Endometrium (tissue), 2 donors: Measurements from ENCODE around the gene MAF.
A peak's percentile ranks its signal among the peaks of the same experiment; 100 is the strongest.

Experiments used
- FAIRE-seq: peaks from 2 replicates; lab custom pipeline; 2012; peaks lifted over from hg19 to GRCh38; lab: Jason Lieb, UNC
- donor health status: control.
- donor health status: control.

Gene MAF

DNA sequence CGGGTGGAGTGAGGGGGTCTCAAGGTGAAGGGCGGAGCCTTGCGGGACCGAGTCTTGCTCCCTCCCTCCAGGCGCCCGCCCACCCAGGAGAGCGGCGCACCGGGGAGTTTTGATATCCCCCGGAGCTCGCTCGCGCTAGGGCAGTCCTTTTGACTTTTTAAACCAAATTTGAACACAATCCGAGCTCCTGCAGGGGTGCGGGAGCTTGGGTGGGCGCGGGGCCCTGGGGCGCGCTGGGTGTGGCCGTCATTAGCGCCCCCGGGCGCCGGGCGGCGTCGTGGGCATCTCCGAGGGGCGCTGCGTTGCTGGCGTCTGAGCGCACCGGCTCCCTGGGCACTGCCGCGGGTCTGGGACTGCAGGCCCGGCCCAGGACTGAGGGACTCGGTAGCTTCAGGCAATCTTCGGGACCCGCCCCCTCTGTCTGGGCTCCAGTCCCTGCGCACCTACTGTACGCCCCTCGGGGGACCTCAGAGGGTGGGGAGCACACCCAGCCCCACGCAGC is 10.9 kb downstream of the MAF start:
- no peak for FAIRE-seq

DNA sequence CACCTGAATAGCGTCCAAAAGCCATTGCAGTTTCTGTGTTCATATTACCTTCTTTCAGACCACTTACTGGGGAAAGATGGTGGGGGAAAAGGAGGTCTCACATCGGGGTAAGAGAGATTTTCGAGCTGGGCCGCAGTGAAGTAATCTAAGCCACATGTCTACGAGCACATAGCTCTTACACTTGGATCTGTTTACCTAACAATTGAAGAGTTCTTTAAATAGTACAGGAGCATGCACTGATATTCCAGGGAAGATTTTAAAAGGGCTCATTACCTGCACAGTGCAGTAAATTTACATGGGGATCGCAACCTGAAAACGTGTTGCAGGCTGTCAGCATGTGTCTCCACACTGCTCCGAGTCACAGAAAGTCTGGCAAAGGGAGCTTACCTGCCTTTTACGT is 12.6 kb downstream of the MAF start:
- FAIRE-seq = no peak

DNA sequence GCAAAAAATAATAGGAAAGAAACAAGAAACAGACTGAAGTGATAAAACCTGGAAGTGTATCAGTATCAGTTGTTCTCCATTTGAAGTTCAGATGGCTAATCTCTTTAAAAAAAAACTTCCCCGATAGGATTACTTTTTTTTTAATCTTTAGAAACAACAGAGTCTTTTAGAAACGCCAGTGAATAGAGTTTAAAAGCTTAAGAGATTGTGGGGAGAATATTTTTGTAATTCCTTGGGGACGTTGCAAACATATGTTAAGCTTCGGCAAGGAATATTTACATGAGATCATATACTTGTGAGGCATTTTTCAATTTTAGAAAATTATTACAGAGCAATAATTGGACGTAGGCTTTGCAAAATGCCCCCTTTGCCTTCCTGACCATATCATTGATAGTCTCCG is 13.2 kb downstream of the MAF start:
- no peak for FAIRE-seq

- FAIRE-seq = no peak
These were observed 17.7 kb downstream of the MAF start for GRCh38 chr16:79582789-79583188.

DNA sequence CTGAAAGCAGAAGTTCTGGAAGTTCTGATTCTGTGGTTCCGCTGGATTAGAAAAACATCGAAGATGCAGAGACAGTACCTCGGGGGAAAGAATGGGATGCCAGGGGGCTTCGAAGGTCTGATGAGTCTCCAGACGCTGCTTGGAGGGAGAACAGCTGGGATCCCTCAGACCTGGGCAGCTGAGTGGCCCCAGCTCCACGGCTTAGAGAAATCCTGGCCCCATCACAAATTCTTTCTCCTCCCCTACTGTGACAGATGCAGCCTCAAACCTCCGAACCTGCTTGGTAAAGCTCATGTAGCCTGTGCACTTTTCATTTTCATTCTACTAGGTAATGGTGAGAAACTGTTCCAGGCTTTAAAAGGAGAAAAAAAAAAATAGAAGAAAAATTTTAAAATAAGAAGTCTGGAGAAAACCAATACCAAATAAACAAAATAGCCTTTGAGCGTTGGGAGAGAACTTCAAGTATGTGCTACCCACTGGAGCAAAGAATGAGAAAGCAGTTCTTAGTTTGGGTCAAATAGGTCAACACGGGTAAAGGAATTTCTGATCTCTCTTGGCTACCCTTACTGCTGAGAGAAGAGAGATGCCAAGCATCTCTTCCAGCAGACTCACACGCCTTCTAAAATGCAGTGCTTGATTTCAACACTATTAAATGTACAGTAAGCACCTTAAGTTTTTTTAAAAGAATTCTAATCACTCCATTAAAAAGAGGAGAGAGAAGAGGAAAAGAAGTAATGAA is 19.9 kb downstream of the MAF start:
- no peak for FAIRE-seq

DNA sequence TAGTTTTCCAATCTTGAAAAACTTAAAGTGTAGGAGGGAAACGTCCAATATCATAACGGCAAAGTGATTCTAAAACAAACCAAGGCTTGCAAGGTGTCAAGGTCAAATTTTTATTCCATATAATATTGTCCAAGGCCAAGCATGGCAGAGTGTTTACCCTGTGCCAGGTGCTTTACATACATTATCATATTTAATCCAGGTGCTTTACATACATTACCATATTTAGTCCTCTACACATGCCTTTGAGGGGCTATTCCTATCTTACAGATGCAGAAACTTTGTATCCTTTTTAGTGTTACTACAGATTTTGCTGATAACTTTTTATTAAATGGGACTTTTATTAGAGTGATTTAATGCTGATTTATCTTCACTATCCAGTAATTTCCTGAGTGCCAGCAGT is 23.9 kb downstream of the MAF start:
- no peak for FAIRE-seq

DNA sequence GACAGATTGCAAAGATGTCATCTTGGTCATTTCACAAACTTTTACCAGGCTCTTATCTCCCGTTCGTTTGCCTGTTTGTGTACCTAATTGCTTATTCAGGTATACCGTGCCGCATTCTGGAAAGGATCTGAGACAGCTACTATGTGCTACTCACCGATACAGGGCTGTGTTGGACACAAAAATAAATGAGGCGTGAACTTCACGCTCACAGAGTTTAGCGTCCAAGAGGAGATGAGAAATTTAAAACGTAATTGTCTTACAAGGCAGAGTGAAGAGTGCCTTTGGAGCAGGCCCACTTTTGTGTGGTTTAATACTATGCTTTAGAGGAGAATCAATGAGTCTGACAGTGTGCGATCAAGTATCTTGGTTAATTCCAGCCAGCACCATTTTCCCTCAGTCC is 26.7 kb downstream of the MAF start:
- no peak for FAIRE-seq

GRCh38 chr16:79573071-79573470 is 27.5 kb downstream of the MAF start:
- no peak for FAIRE-seq

DNA sequence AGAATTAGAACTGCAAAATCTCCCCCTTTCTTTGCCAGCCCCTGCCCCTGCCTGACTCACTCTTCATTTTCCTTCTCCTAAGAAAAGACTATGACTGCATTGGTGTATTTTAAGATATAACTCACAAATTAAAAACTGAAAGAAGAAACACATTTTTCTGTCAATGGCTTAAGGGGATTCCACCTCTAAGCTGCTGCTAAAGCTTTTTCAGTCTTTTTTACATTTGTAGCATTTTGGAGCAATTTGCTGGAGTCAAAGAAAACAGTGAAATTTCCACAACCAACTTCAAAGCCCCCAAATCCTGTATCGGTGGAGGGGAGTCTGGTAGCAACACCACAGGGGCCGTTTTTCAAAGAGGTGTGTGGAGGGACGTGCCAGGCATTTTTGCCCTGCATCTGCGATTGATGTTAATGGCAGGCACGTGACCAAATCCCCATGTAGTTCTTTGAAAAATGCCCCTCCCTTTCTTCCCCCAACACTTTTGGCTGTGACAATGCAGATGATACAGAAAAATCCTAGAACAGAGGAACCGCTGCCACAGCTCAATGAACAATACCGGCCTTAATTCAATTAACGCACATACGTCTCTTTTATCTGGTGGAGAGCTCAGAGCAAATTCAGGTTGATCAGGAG is 28.5 kb downstream of the MAF start:
- FAIRE-seq = no peak

DNA sequence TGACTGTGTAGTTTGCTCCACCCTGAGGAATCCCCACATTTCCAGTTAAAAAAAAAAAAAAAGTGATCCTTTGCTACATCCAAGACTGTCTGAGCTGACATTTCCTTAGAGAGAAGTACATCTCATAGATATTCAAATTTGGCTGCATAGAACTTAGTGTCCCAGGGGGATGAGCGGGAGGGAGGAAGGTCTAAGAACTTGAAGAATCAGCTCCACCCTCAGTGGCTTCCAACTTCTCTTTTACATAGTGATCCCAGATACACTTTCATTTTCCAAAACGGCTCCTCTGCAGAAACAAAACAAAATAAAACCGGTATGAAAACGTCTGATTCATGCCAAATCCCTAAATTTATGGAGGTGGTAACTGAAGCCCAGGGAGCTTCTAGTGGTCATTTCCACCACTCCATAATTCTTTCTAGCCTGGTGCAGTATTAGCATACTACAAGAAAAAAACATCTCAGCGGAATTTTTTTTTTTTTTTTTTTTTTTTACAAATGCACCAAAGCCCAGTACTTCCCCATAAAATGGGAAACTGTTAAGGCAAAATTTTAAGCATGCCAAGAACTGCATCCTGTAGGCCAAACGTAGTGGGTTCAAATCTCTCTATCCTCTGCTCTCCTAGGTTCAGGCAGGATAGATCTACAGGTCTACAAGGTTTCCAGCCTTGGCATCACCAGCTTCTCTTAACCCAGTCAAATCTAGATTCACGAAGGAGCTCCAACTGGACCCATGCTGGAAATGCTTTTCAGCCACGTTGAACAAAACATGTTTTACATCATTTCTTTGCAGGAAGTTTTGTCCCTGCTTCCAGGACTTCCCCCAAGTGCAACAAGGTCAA is 29.3 kb downstream of the MAF start:
- peak; percentile 92 for FAIRE-seq

GRCh38 chr16:79564671-79565107 is 35.8 kb downstream of the MAF start:
- FAIRE-seq = no peak

- FAIRE-seq = no peak
These were observed 36.6 kb downstream of the MAF start for GRCh38 chr16:79563921-79564320.

- FAIRE-seq = no peak
These were observed 38.2 kb downstream of the MAF start for GRCh38 chr16:79562166-79562823.

GRCh38 chr16:79561729-79562128 is 38.8 kb downstream of the MAF start:
- no peak for FAIRE-seq

DNA sequence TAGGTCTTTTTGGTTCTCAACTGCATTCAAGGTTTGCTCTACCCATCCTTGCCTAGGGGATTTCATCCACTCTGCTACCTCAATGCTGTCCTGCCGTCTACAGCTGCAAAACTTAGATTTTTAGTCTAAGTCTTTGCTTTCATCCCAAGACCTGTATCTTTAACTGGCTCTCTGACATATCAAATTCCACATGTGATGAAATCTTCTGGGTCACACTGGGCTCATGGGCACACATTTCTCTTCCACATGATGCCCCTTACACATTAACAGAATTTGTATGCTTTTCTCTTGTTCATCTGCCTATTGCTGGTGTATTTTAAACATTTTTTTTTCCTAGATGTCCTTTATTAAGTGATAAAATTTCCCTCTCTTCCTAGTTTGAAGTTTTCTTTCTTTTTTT is 39.6 kb downstream of the MAF start:
- no peak for FAIRE-seq

DNA sequence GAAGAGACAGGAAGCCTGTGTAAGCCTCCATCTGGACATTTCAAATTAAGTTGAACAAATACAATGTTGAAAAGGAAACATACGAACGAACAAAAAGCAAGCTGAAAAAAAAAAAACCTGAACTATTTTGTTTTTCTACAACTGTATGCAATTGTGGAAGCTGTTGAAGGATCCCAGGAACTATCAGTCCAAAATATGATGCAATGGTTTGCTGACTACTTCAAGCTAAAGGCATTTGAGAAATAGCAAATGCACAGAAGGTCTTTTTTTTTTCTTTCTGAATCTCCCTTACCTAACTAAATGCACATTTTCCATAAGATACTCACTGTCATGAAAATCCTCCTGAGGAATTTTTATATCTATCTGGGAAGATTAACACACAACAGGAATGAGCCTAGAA is 40.2 kb downstream of the MAF start:
- no peak for FAIRE-seq

GRCh38 chr16:79559532-79559931 is 41.0 kb downstream of the MAF start:
- FAIRE-seq = no peak

- FAIRE-seq = no peak
These were observed 43.1 kb downstream of the MAF start for GRCh38 chr16:79557421-79557820.

- no peak for FAIRE-seq
These were observed 45.6 kb downstream of the MAF start for GRCh38 chr16:79554912-79555311.

GRCh38 chr16:79550373-79550772 is 50.2 kb downstream of the MAF start:
- no peak for FAIRE-seq

- no peak for FAIRE-seq
These were observed 53.5 kb downstream of the MAF start for GRCh38 chr16:79547085-79547484.
